Lower leg skin (tissue), 4 donors: ENCODE data around the gene TMEM37. TPM values are rescaled to one million over a fixed set of nuclear protein-coding genes. Genes with fewer than 3 reads are reported as not detected.

ENCODE experiments used
- DNase-seq, 2 donors: peaks; one replicate each; pipeline ENCODE4 v3.0.0-alpha.2; 2019; ENCODE audit warnings: low spot score in 2 of 2
- H3K4me3 ChIP-seq: fragments of 200-600 bp; sonication (generic); 2 replicates; pipeline ENCODE4 v1.5.1; 2017; ENCODE audit warnings: mild to moderate bottlenecking, low read depth; ENCODE audit not compliant: poor library complexity, severe bottlenecking
- CTCF ChIP-seq, 3 donors: fragments of 450-650 bp; IDR thresholded peaks; one replicate each; pipeline ENCODE4 v1.5.1; 2016; ENCODE audit warnings: antibody characterized with exemption in 3 of 3, mild to moderate bottlenecking in 3 of 3, moderate library complexity in 2 of 3
- POLR2A ChIP-seq, 2 donors: fragments of 450-650 bp; IDR thresholded peaks; one replicate each; pipeline ENCODE4 v1.6.1; 2016 to 2017; ENCODE audit warnings: antibody characterized with exemption in 2 of 2, mild to moderate bottlenecking in 1 of 2, moderate library complexity in 1 of 2
- WGBS, 2 donors: methylation state at CpG; one replicate each; pipeline ENCODE4 v1.1.5; 2018; 5-methylcytosine and 5-hydroxymethylcytosine counted together
- intact Hi-C: fragments of 100-400 bp; cut with DNase I; formaldehyde crosslinking; loops from one replicate; pipeline ENCODE4 v1.15.0; 2023; ENCODE audit warnings: low total_unique reads
- total RNA-seq, 4 donors: library from RNA; depleted of rRNA; stranded (reverse); fragments of >200 nt; gene quantifications; one replicate each; pipeline ENCODE4 v1.1.0, GENCODE V29; 2016

The TMEM37 gene
- total RNA-seq, 4 donors from 2014 or later: 2.8 to 8.7 (median 6.8) TPM

- peak; percentile 29 to 89 for DNase-seq
- intact Hi-C loops: loop anchor here (2.0 to 10.0 kb wide), 2 partner anchors 72 to 462 kb away; no protein-coding TSS in a partner anchor
- no peak overlapping the region for H3K4me3 ChIP-seq
- no peak for TF ChIP-seq POLR2A (IDR thresholded peaks at IDR 0.05)
- TF ChIP-seq CTCF (IDR thresholded peaks at IDR 0.05): peak in 1 of 3 donors; percentile 79
- 21 to 23% methylated on average over 20 of the region's 20 CpGs for WGBS, 2 donors
Measured at GRCh38 chr2:119476301-119477112, 44.9 kb downstream of the TMEM37 start.

DNA sequence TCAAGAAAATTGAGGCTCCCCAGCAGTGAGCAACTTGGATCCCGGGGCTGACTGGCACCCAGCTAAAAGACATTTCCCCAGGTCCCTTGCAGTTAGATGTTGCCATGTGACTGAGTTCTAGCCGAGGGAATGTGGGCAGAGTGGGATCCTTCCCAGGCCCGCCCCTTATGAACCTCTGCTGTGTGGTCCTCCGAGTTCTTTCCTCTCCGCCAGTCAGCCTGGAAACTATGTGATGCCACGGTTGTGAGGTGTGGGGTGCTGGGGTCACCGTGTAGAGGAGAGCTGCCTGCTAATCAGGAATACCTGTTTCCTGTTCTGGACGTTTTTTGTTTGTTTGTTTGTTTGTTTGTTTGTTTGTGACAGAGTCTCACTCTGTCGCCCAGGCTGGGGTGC is 45.5 kb downstream of the TMEM37 start:
- TF ChIP-seq POLR2A (IDR thresholded peaks at IDR 0.05) (no peak), CTCF (IDR thresholded peaks at IDR 0.05) (no peak)
- no peak overlapping the region for H3K4me3 ChIP-seq
- peak in 1 of 2 donors; percentile 50 for DNase-seq
- 74 to 75% methylated on average over 9 of the region's 9 CpGs for WGBS, 2 donors
- intact Hi-C loops: loop anchor here (2.0 to 10.0 kb wide), 2 partner anchors 72 to 462 kb away; no protein-coding TSS in a partner anchor

GRCh38 chr2:119478188-119478977 is 46.7 kb downstream of the TMEM37 start:
- no peak overlapping the region for H3K4me3 ChIP-seq
- intact Hi-C loops: loop anchor here (10.0 kb wide), 1 partner anchor 464 kb away; no protein-coding TSS in a partner anchor
- TF ChIP-seq POLR2A (IDR thresholded peaks at IDR 0.05) (no peak), CTCF (IDR thresholded peaks at IDR 0.05) (no peak)
- WGBS, 2 donors: 89 to 90% methylated on average over 12 of the region's 12 CpGs
- peak; percentile 8 to 72 for DNase-seq

- TF ChIP-seq CTCF (IDR thresholded peaks at IDR 0.05) (no peak), POLR2A (IDR thresholded peaks at IDR 0.05) (no peak)
- intact Hi-C loops: loop anchor here (10.0 kb wide), 1 partner anchor 464 kb away; no protein-coding TSS in a partner anchor
- 93 to 98% methylated on average over 3 of the region's 3 CpGs for WGBS, 2 donors
- no peak for DNase-seq
- no peak overlapping the region for H3K4me3 ChIP-seq
Measured at GRCh38 chr2:119478978-119479295, 47.3 kb downstream of the TMEM37 start.

GRCh38 chr2:119480184-119480583 is 48.5 kb downstream of the TMEM37 start:
- WGBS, 2 donors: 84 to 93% methylated on average over 5 of the region's 5 CpGs
- peak in 1 of 2 donors; percentile 3 for DNase-seq
- no peak overlapping the region for H3K4me3 ChIP-seq
- TF ChIP-seq POLR2A (IDR thresholded peaks at IDR 0.05): no peak
- no peak for TF ChIP-seq CTCF (IDR thresholded peaks at IDR 0.05)
- intact Hi-C loops: no loop called here
